Measurements from ENCODE around the gene NPIPB8.
"Not testable (repeated sequence)": the region's sequence is repeated elsewhere in the genome, so short reads cannot be mapped to it uniquely, and the experiment has no call there.

DNA sequence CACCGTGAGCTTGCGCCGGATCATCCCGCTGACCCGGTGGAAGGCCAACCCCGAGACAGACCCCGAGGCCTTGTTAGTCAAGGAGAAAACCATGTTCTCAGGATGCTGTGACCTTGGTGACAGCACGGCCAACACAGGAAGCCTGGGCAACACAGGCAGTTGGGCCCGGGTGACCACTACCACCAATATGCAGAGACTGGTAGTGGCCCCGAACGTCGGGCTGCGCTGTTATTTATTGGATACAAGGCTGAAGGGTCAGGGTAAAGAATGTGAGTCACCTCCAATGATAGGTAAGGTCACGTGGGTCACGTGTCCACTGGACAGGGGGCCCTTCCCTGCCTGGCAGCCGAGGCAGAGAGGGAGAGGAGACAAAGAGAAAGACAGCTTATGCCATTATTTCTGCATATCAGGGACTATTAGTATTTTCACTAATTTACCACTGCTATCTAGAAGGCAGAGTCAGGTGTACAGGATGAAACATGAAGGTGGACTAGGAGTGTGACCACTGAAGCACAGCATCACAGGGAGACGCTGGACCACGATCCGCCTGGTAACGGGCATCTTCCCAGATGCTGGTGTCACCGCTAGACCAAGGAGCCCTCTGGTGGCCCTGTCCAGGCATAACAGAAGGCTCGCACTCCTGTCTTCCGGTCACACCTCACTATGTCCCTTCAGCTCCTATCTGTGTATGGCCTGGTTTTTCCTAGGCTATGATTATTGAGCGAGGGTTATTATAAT, 22.2 kb upstream of the NPIPB8 start:
- not testable (repeated sequence) for TF ChIP-seq POLR2AphosphoS5, POU2F2, TAF1 (IDR thresholded peaks at IDR 0.05; ENCODE audit: low read depth, low read length)
